IMR-90 (cell line): ENCODE data around the gene CHDH.

Source experiments
- CHD1 ChIP-seq: IDR thresholded peaks from 2 replicates; pipeline ENCODE4 v1.6.1; 2012; ENCODE audit warnings: low read depth, low read length, improper control_type of control experiment
- CTCF ChIP-seq: conservative IDR thresholded peaks from 2 replicates; pipeline ENCODE4 v1.5.1; 2012; ENCODE audit warnings: mild to moderate bottlenecking, low read depth, low read length, improper control_type of control experiment
- NFE2L2 ChIP-seq: fragments of 150-350 bp; IDR thresholded peaks from 2 replicates; pipeline ENCODE4 v1.6.1; 2016; ENCODE audit warnings: low read depth, mild to moderate bottlenecking, low read length
- POLR2A ChIP-seq: IDR thresholded peaks from 2 replicates; pipeline ENCODE4 v1.6.1; 2012; ENCODE audit warnings: mild to moderate bottlenecking, low read depth, low read length
- RAD21 ChIP-seq: IDR thresholded peaks from 2 replicates; pipeline ENCODE4 v1.6.1; 2012; ENCODE audit warnings: low read length, improper control_type of control experiment
- RFX5 ChIP-seq: IDR thresholded peaks from 2 replicates; pipeline ENCODE4 v1.8.0; 2012; ENCODE audit warnings: low read depth, mild to moderate bottlenecking, low read length, moderate library complexity
- USF2 ChIP-seq: fragments of 150-350 bp; IDR thresholded peaks from 2 replicates; pipeline ENCODE4 v1.6.1; 2017; ENCODE audit warnings: mild to moderate bottlenecking, antibody characterized with exemption, low read length, low read depth

GRCh38 chr3:53821631-53822121 is 24.5 kb downstream of the CHDH start:
- TF ChIP-seq RAD21, result no peak
- no peak for TF ChIP-seq USF2
- no peak for TF ChIP-seq RFX5
- no peak for TF ChIP-seq CTCF
- TF ChIP-seq NFE2L2, result no peak
- no peak for TF ChIP-seq CHD1
- no peak for TF ChIP-seq POLR2A
